RCC 7860 (cell line): ENCODE results near the gene DERL3.

Experiments used
- DNase-seq: peaks from one replicate; pipeline ENCODE4 v3.0.0-alpha.2; 2015; ENCODE audit warnings: low spot score
- FAIRE-seq: peaks from 2 replicates; lab custom pipeline; 2012; peaks lifted over from hg19 to GRCh38; lab: Jason Lieb, UNC

The DERL3 gene

GRCh38 chr22:23832226-23833016, 6.4 kb downstream of the DERL3 start:
- DNase-seq (no peak), FAIRE-seq (no peak)

- FAIRE-seq (no peak), DNase-seq (no peak)
Observed at GRCh38 chr22:23831781-23832180, 7.0 kb downstream of the DERL3 start.

- no peak for FAIRE-seq
- no peak for DNase-seq
Observed at GRCh38 chr22:23831261-23831660, 7.5 kb downstream of the DERL3 start.

- no peak for DNase-seq
- FAIRE-seq, result no peak
Observed at GRCh38 chr22:23829845-23830372, 8.9 kb downstream of the DERL3 start.

- DNase-seq (no peak), FAIRE-seq (no peak)
Observed at GRCh38 chr22:23828800-23829680, 9.8 kb downstream of the DERL3 start.

GRCh38 chr22:23827351-23827995, 11.3 kb downstream of the DERL3 start:
- DNase-seq (no peak), FAIRE-seq (no peak)

- no peak for DNase-seq
Observed at GRCh38 chr22:23826510-23827350, 12.1 kb downstream of the DERL3 start.

GRCh38 chr22:23825246-23825905, 13.4 kb downstream of the DERL3 start:
- DNase-seq (no peak), FAIRE-seq (no peak)

More at GRCh38 chr22:23826510-23827350, 12.1 kb downstream of the DERL3 start:
- no peak for FAIRE-seq

GRCh38 chr22:23824476-23825245, 14.1 kb downstream of the DERL3 start:
- no peak for DNase-seq
- FAIRE-seq, result no peak

GRCh38 chr22:23823331-23823791, 15.4 kb downstream of the DERL3 start:
- no peak for DNase-seq
- no peak for FAIRE-seq

GRCh38 chr22:23822101-23822671, 16.6 kb downstream of the DERL3 start:
- DNase-seq, result no peak
- FAIRE-seq, result no peak

- FAIRE-seq (no peak), DNase-seq (no peak)
Observed at GRCh38 chr22:23820748-23821211, 18.0 kb downstream of the DERL3 start.

- DNase-seq, result no peak
- no peak for FAIRE-seq
Observed at GRCh38 chr22:23818541-23818940, 20.3 kb downstream of the DERL3 start.

GRCh38 chr22:23817146-23817545, 21.7 kb downstream of the DERL3 start:
- FAIRE-seq, result no peak
- DNase-seq, result no peak

GRCh38 chr22:23816156-23816976, 22.4 kb downstream of the DERL3 start:
- FAIRE-seq (no peak), DNase-seq (no peak)

GRCh38 chr22:23815541-23816155, 23.2 kb downstream of the DERL3 start:
- no peak for FAIRE-seq
- no peak for DNase-seq

- FAIRE-seq (no peak), DNase-seq (no peak)
Observed at GRCh38 chr22:23812378-23812777, 26.4 kb downstream of the DERL3 start.
